ENCODE results near the gene OFD1.
A peak's percentile ranks its signal among the peaks of the same experiment; 100 is the strongest.

OFD1 gene

GRCh38 chrX:13693341-13693961 is 41.1 kb upstream of the OFD1 start:
- Histone ChIP-seq H3K9me3 (ENCODE audit: control insufficient read depth, insufficient read depth, low read depth, low read length) (no peaks in the 10 kb centered on the region), H3K36me3 (ENCODE audit: control insufficient read depth, insufficient read depth, low read length) (peaks cover 7% of the 10 kb centered on the region; the same call in 1 of the 2 replicates), H3K4me3 (ENCODE audit: low read depth, low read length) (peak overlapping the region; percentile 10; the same call in 1 of the 2 replicates), H3K27me3 (ENCODE audit: control insufficient read depth, insufficient read depth, low read length) (peaks cover 3% of the 10 kb centered on the region), H3K4me1 (ENCODE audit: control insufficient read depth, insufficient read depth, low read length) (peaks cover 51% of the 10 kb centered on the region), H3K9ac (ENCODE audit: low read length) (peak overlapping the region; percentile 6), H3K27ac (ENCODE audit: low read depth, low read length) (peak overlapping the region; percentile 1; the same call in 1 of the 2 replicates)

- Histone ChIP-seq H3K36me3 (ENCODE audit: control insufficient read depth, insufficient read depth, low read length) (peaks cover 7% of the 10 kb centered on the region; the same call in 1 of the 2 replicates), H3K9ac (ENCODE audit: low read length) (no peak overlapping the region), H3K27me3 (ENCODE audit: control insufficient read depth, insufficient read depth, low read length) (no peaks in the 10 kb centered on the region), H3K4me3 (ENCODE audit: low read depth, low read length) (no peak overlapping the region), H3K27ac (ENCODE audit: low read depth, low read length) (no peak overlapping the region), H3K9me3 (ENCODE audit: control insufficient read depth, insufficient read depth, low read depth, low read length) (no peaks in the 10 kb centered on the region), H3K4me1 (ENCODE audit: control insufficient read depth, insufficient read depth, low read length) (peaks cover 52% of the 10 kb centered on the region)
These were observed 40.2 kb upstream of the OFD1 start for GRCh38 chrX:13694359-13694758.

- Histone ChIP-seq H3K9me3 (ENCODE audit: control insufficient read depth, insufficient read depth, low read depth, low read length) (no peaks in the 10 kb centered on the region), H3K27me3 (ENCODE audit: control insufficient read depth, insufficient read depth, low read length) (no peaks in the 10 kb centered on the region), H3K36me3 (ENCODE audit: control insufficient read depth, insufficient read depth, low read length) (peaks cover 7% of the 10 kb centered on the region; the same call in 1 of the 2 replicates), H3K27ac (ENCODE audit: low read depth, low read length) (no peak overlapping the region), H3K4me1 (ENCODE audit: control insufficient read depth, insufficient read depth, low read length) (peaks cover 54% of the 10 kb centered on the region), H3K4me3 (ENCODE audit: low read depth, low read length) (no peak overlapping the region), H3K9ac (ENCODE audit: low read length) (no peak overlapping the region)
These were observed 39.6 kb upstream of the OFD1 start for GRCh38 chrX:13694983-13695382.

GRCh38 chrX:13695601-13696115 is 38.9 kb upstream of the OFD1 start:
- H3K27me3 ChIP-seq (ENCODE audit: control insufficient read depth, insufficient read depth, low read length), result no peaks in the 10 kb centered on the region
- H3K27ac ChIP-seq (ENCODE audit: low read depth, low read length), result no peak overlapping the region
- H3K9ac ChIP-seq (ENCODE audit: low read length), result no peak overlapping the region
- H3K4me3 ChIP-seq (ENCODE audit: low read depth, low read length), result no peak overlapping the region
- peaks cover 49% of the 10 kb centered on the region for H3K4me1 ChIP-seq (ENCODE audit: control insufficient read depth, insufficient read depth, low read length)
- H3K36me3 ChIP-seq (ENCODE audit: control insufficient read depth, insufficient read depth, low read length), result peaks cover 7% of the 10 kb centered on the region; the same call in 1 of the 2 replicates
- no peaks in the 10 kb centered on the region for H3K9me3 ChIP-seq (ENCODE audit: control insufficient read depth, insufficient read depth, low read depth, low read length)

GRCh38 chrX:13697455-13697854 is 37.1 kb upstream of the OFD1 start:
- Histone ChIP-seq H3K9ac (ENCODE audit: low read length) (no peak overlapping the region), H3K4me1 (ENCODE audit: control insufficient read depth, insufficient read depth, low read length) (peaks cover 49% of the 10 kb centered on the region), H3K27ac (ENCODE audit: low read depth, low read length) (no peak overlapping the region), H3K27me3 (ENCODE audit: control insufficient read depth, insufficient read depth, low read length) (no peaks in the 10 kb centered on the region), H3K9me3 (ENCODE audit: control insufficient read depth, insufficient read depth, low read depth, low read length) (no peaks in the 10 kb centered on the region), H3K4me3 (ENCODE audit: low read depth, low read length) (no peak overlapping the region), H3K36me3 (ENCODE audit: control insufficient read depth, insufficient read depth, low read length) (peaks cover 10% of the 10 kb centered on the region; the same call in 1 of the 2 replicates)

GRCh38 chrX:13697976-13698375 is 36.6 kb upstream of the OFD1 start:
- Histone ChIP-seq H3K27ac (ENCODE audit: low read depth, low read length) (no peak overlapping the region), H3K9me3 (ENCODE audit: control insufficient read depth, insufficient read depth, low read depth, low read length) (no peaks in the 10 kb centered on the region), H3K36me3 (ENCODE audit: control insufficient read depth, insufficient read depth, low read length) (peaks cover 10% of the 10 kb centered on the region; the same call in 1 of the 2 replicates), H3K4me3 (ENCODE audit: low read depth, low read length) (no peak overlapping the region), H3K4me1 (ENCODE audit: control insufficient read depth, insufficient read depth, low read length) (peaks cover 44% of the 10 kb centered on the region), H3K9ac (ENCODE audit: low read length) (no peak overlapping the region), H3K27me3 (ENCODE audit: control insufficient read depth, insufficient read depth, low read length) (no peaks in the 10 kb centered on the region)

GRCh38 chrX:13698432-13698831 is 36.1 kb upstream of the OFD1 start:
- H3K9me3 ChIP-seq (ENCODE audit: control insufficient read depth, insufficient read depth, low read depth, low read length), result no peaks in the 10 kb centered on the region
- no peak overlapping the region for H3K9ac ChIP-seq (ENCODE audit: low read length)
- H3K27me3 ChIP-seq (ENCODE audit: control insufficient read depth, insufficient read depth, low read length), result no peaks in the 10 kb centered on the region
- H3K27ac ChIP-seq (ENCODE audit: low read depth, low read length), result no peak overlapping the region
- peaks cover 39% of the 10 kb centered on the region for H3K4me1 ChIP-seq (ENCODE audit: control insufficient read depth, insufficient read depth, low read length)
- peaks cover 12% of the 10 kb centered on the region for H3K36me3 ChIP-seq (ENCODE audit: control insufficient read depth, insufficient read depth, low read length)
- no peak overlapping the region for H3K4me3 ChIP-seq (ENCODE audit: low read depth, low read length)

- Histone ChIP-seq H3K9ac (ENCODE audit: low read length) (no peak overlapping the region), H3K4me3 (ENCODE audit: low read depth, low read length) (no peak overlapping the region), H3K9me3 (ENCODE audit: control insufficient read depth, insufficient read depth, low read depth, low read length) (no peaks in the 10 kb centered on the region), H3K27me3 (ENCODE audit: control insufficient read depth, insufficient read depth, low read length) (no peaks in the 10 kb centered on the region), H3K4me1 (ENCODE audit: control insufficient read depth, insufficient read depth, low read length) (peaks cover 31% of the 10 kb centered on the region), H3K36me3 (ENCODE audit: control insufficient read depth, insufficient read depth, low read length) (peaks cover 17% of the 10 kb centered on the region), H3K27ac (ENCODE audit: low read depth, low read length) (no peak overlapping the region)
These were observed 35.2 kb upstream of the OFD1 start for GRCh38 chrX:13699183-13699826.

GRCh38 chrX:13700380-13700779 is 34.2 kb upstream of the OFD1 start:
- peaks cover 22% of the 10 kb centered on the region for H3K4me1 ChIP-seq (ENCODE audit: control insufficient read depth, insufficient read depth, low read length)

GRCh38 chrX:13702111-13702789 is 32.3 kb upstream of the OFD1 start:
- Histone ChIP-seq H3K4me1 (ENCODE audit: control insufficient read depth, insufficient read depth, low read length) (peaks cover 22% of the 10 kb centered on the region), H3K27me3 (ENCODE audit: control insufficient read depth, insufficient read depth, low read length) (no peaks in the 10 kb centered on the region)

More at GRCh38 chrX:13700380-13700779, 34.2 kb upstream of the OFD1 start:
- Histone ChIP-seq H3K36me3 (ENCODE audit: control insufficient read depth, insufficient read depth, low read length) (peaks cover 17% of the 10 kb centered on the region), H3K4me3 (ENCODE audit: low read depth, low read length) (no peak overlapping the region), H3K27me3 (ENCODE audit: control insufficient read depth, insufficient read depth, low read length) (no peaks in the 10 kb centered on the region), H3K27ac (ENCODE audit: low read depth, low read length) (no peak overlapping the region), H3K9me3 (ENCODE audit: control insufficient read depth, insufficient read depth, low read depth, low read length) (no peaks in the 10 kb centered on the region), H3K9ac (ENCODE audit: low read length) (no peak overlapping the region)

GRCh38 chrX:13703135-13703534 is 31.4 kb upstream of the OFD1 start:
- H3K4me3 ChIP-seq (ENCODE audit: low read depth, low read length), result no peak overlapping the region
- peaks cover 20% of the 10 kb centered on the region for H3K36me3 ChIP-seq (ENCODE audit: control insufficient read depth, insufficient read depth, low read length)
- no peaks in the 10 kb centered on the region for H3K9me3 ChIP-seq (ENCODE audit: control insufficient read depth, insufficient read depth, low read depth, low read length)
- no peaks in the 10 kb centered on the region for H3K27me3 ChIP-seq (ENCODE audit: control insufficient read depth, insufficient read depth, low read length)
- no peak overlapping the region for H3K27ac ChIP-seq (ENCODE audit: low read depth, low read length)
- peaks cover 15% of the 10 kb centered on the region for H3K4me1 ChIP-seq (ENCODE audit: control insufficient read depth, insufficient read depth, low read length)
- no peak overlapping the region for H3K9ac ChIP-seq (ENCODE audit: low read length)

More at GRCh38 chrX:13702111-13702789, 32.3 kb upstream of the OFD1 start:
- Histone ChIP-seq H3K4me3 (ENCODE audit: low read depth, low read length) (no peak overlapping the region), H3K9me3 (ENCODE audit: control insufficient read depth, insufficient read depth, low read depth, low read length) (no peaks in the 10 kb centered on the region), H3K9ac (ENCODE audit: low read length) (no peak overlapping the region), H3K27ac (ENCODE audit: low read depth, low read length) (no peak overlapping the region), H3K36me3 (ENCODE audit: control insufficient read depth, insufficient read depth, low read length) (peaks cover 19% of the 10 kb centered on the region)

Measured in HUES6 (cell line).